H9 (cell line): ENCODE results near the gene SOCS3. TPM values are rescaled to one million over a fixed set of nuclear protein-coding genes. Genes with fewer than 3 reads are reported as not detected.

Experiments
- DNase-seq: peaks from one replicate; pipeline ENCODE4 v3.0.0-alpha.2; 2017
- H2AFZ ChIP-seq: one replicate; pipeline ENCODE4 v1.6.1; 2013; ENCODE audit warnings: mild to moderate bottlenecking, low read length, control low read depth, moderate library complexity
- H2AK5ac ChIP-seq: 2 replicates; pipeline ENCODE4 v1.6.1; 2013; ENCODE audit warnings: low read length, control low read depth, mixed read lengths; ENCODE audit not compliant: insufficient read length
- H2BK120ac ChIP-seq: one replicate; pipeline ENCODE4 v1.6.1; 2013; ENCODE audit warnings: low read depth, mild to moderate bottlenecking, low read length, control low read depth, inconsistent platforms; ENCODE audit not compliant: poor library complexity, severe bottlenecking
- H2BK12ac ChIP-seq: 2 replicates; pipeline ENCODE4 v1.6.1; 2013; ENCODE audit warnings: low read length, control low read depth, mixed read lengths, low read depth; ENCODE audit not compliant: insufficient read length
- H2BK15ac ChIP-seq: 2 replicates; pipeline ENCODE4 v1.6.1; 2013; ENCODE audit warnings: low read depth, low read length, control low read depth
- H2BK20ac ChIP-seq: one replicate; pipeline ENCODE4 v1.6.1; 2013; ENCODE audit warnings: low read depth, mild to moderate bottlenecking, low read length, control low read depth, inconsistent platforms; ENCODE audit not compliant: poor library complexity, severe bottlenecking
- H2BK5ac ChIP-seq: 2 replicates; pipeline ENCODE4 v1.6.1; 2013; ENCODE audit warnings: low read length, control low read depth, mixed read lengths; ENCODE audit not compliant: insufficient read length
- H3K14ac ChIP-seq: 2 replicates; pipeline ENCODE4 v1.6.1; 2013; ENCODE audit warnings: low read length, control low read depth; ENCODE audit not compliant: insufficient read depth
- H3K18ac ChIP-seq: 2 replicates; pipeline ENCODE4 v1.6.1; 2013; ENCODE audit warnings: low read depth, mild to moderate bottlenecking, mixed read lengths, low read length, control low read depth; ENCODE audit not compliant: insufficient read length
- H3K23ac ChIP-seq: 2 replicates; pipeline ENCODE4 v1.6.1; 2013; ENCODE audit warnings: low read length, control low read depth, mixed read lengths, low read depth; ENCODE audit not compliant: insufficient read length
- H3K23me2 ChIP-seq: 2 replicates; pipeline ENCODE4 v1.6.1; 2013; ENCODE audit warnings: low read depth, mild to moderate bottlenecking, mixed read lengths, low read length, control low read depth; ENCODE audit not compliant: insufficient read length, poor library complexity, severe bottlenecking
- H3K27ac ChIP-seq: 2 replicates; pipeline ENCODE4 v1.5.1; 2013; ENCODE audit warnings: low read length, control low read depth, mixed read lengths, low read depth; ENCODE audit not compliant: insufficient read length
- H3K27me3 ChIP-seq: 2 replicates; pipeline ENCODE4 v1.6.1; 2013; ENCODE audit warnings: low read length, control low read depth, inconsistent platforms; ENCODE audit not compliant: insufficient read depth
- H3K4ac ChIP-seq: 2 replicates; pipeline ENCODE4 v1.6.1; 2013; ENCODE audit warnings: low read depth, mild to moderate bottlenecking, control low read depth, inconsistent platforms, low read length, moderate library complexity
- H3K4me1 ChIP-seq: 2 replicates; pipeline ENCODE4 v1.6.1; 2013; ENCODE audit warnings: low read length, control low read depth, inconsistent platforms; ENCODE audit not compliant: insufficient read depth
- H3K4me2 ChIP-seq: 2 replicates; pipeline ENCODE4 v1.6.1; 2013; ENCODE audit warnings: low read length, control low read depth, mixed read lengths; ENCODE audit not compliant: insufficient read length, insufficient read depth
- H3K56ac ChIP-seq: 2 replicates; pipeline ENCODE4 v1.6.1; 2013; ENCODE audit warnings: low read depth, mild to moderate bottlenecking, mixed read lengths, low read length, control low read depth; ENCODE audit not compliant: insufficient read length
- H3K79me1 ChIP-seq: 2 replicates; pipeline ENCODE4 v1.6.1; 2013; ENCODE audit warnings: low read depth, mild to moderate bottlenecking, moderate library complexity, low read length, control low read depth, inconsistent platforms; ENCODE audit not compliant: insufficient read depth, poor library complexity, severe bottlenecking
- H3K79me2 ChIP-seq: 2 replicates; pipeline ENCODE4 v1.6.1; 2013; ENCODE audit warnings: low read length, control low read depth, inconsistent platforms; ENCODE audit not compliant: insufficient read depth
- H3K9ac ChIP-seq: 2 replicates; pipeline ENCODE4 v1.6.1; 2013; ENCODE audit warnings: low read length, control low read depth, mixed read lengths; ENCODE audit not compliant: insufficient read length; ENCODE audit errors: extremely low read depth
- H3K9me3 ChIP-seq: one replicate; pipeline ENCODE4 v1.6.1; 2013; ENCODE audit warnings: low read depth, low read length, inconsistent platforms; ENCODE audit not compliant: control insufficient read depth
- H3T11ph ChIP-seq: one replicate; pipeline ENCODE4 v1.6.1; 2013; ENCODE audit warnings: mild to moderate bottlenecking, low read length, control low read depth, inconsistent platforms
- H4K20me1 ChIP-seq: one replicate; pipeline ENCODE4 v1.6.1; 2013; ENCODE audit not compliant: control insufficient read depth, insufficient read length, insufficient read depth
- H4K5ac ChIP-seq: 2 replicates; pipeline ENCODE4 v1.6.1; 2013; ENCODE audit warnings: low read depth, mild to moderate bottlenecking, mixed read lengths, low read length, control low read depth; ENCODE audit not compliant: insufficient read length
- H4K8ac ChIP-seq: replicated peaks from 2 replicates; pipeline ENCODE4 v1.6.1; 2013; ENCODE audit warnings: low read length, control low read depth, mixed read lengths, low read depth; ENCODE audit not compliant: insufficient read length
- H4K91ac ChIP-seq: 2 replicates; pipeline ENCODE4 v1.6.1; 2013; ENCODE audit warnings: low read depth, mild to moderate bottlenecking, moderate library complexity, mixed read lengths, low read length, control low read depth; ENCODE audit not compliant: insufficient read length
- H3K27ac Mint-ChIP-seq, 3 experiments: 2 replicates in 2 of 3; 3 replicates in 1 of 3; pipeline ENCODE4 v1.8.0; 2020 to 2021; ENCODE audit warnings: mixed read lengths in 3 of 3, mild to moderate bottlenecking in 1 of 3, moderate library complexity in 1 of 3
- H3K27me3 Mint-ChIP-seq: 2 replicates; pipeline ENCODE4 v1.8.0; 2021; ENCODE audit warnings: low read depth, mild to moderate bottlenecking, moderate library complexity, mixed read lengths
- H3K36me3 Mint-ChIP-seq, 3 experiments: 2 replicates in 2 of 3; 3 replicates in 1 of 3; pipeline ENCODE4 v1.8.0; 2020 to 2021; ENCODE audit warnings: low read depth in 3 of 3, mixed read lengths in 3 of 3; ENCODE audit not compliant: insufficient read depth in 1 of 3
- H3K4me1 Mint-ChIP-seq, 2 experiments: 2 replicates each; pipeline ENCODE4 v1.8.0; 2020; ENCODE audit warnings: mixed read lengths in 2 of 2
- H3K4me3 Mint-ChIP-seq, 2 experiments: 2 replicates in 1 of 2; 3 replicates in 1 of 2; pipeline ENCODE4 v1.8.0; 2020 to 2021; ENCODE audit warnings: mild to moderate bottlenecking in 2 of 2, mixed read lengths in 2 of 2, moderate library complexity in 1 of 2
- H3K9me3 Mint-ChIP-seq, 2 experiments: 2 replicates in 1 of 2; 3 replicates in 1 of 2; pipeline ENCODE4 v1.8.0; 2020; ENCODE audit warnings: mild to moderate bottlenecking in 2 of 2, mixed read lengths in 2 of 2, moderate library complexity in 1 of 2
- WGBS: extraction: QIAGEN DNeasy Blood & Tissue Kit; methylation state at CpG from one replicate; pipeline ENCODE4 v1.1.7; 2013; ENCODE audit warnings: missing lambda C conversion rate, low lambda C conversion rate, mixed read lengths; ENCODE audit not compliant: insufficient read length; ENCODE audit errors: extremely low coverage; 5-methylcytosine and 5-hydroxymethylcytosine counted together
- total RNA-seq: library from RNA; stranded (reverse); gene quantifications from 2 replicates; pipeline ENCODE4 v1.2.1, GENCODE V29; 2021
- TF ChIP-seq, protein P1 (sequence below): fragments of 200-600 bp; sonication (generic); conservative IDR thresholded peaks from 3 replicates; pipeline ENCODE4 v1.8.0; 2021; ENCODE audit warnings: antibody characterized with exemption, mild to moderate bottlenecking

The SOCS3 gene
- total RNA-seq, 1 experiment from 2014 or later: 9.5 TPM

DNA sequence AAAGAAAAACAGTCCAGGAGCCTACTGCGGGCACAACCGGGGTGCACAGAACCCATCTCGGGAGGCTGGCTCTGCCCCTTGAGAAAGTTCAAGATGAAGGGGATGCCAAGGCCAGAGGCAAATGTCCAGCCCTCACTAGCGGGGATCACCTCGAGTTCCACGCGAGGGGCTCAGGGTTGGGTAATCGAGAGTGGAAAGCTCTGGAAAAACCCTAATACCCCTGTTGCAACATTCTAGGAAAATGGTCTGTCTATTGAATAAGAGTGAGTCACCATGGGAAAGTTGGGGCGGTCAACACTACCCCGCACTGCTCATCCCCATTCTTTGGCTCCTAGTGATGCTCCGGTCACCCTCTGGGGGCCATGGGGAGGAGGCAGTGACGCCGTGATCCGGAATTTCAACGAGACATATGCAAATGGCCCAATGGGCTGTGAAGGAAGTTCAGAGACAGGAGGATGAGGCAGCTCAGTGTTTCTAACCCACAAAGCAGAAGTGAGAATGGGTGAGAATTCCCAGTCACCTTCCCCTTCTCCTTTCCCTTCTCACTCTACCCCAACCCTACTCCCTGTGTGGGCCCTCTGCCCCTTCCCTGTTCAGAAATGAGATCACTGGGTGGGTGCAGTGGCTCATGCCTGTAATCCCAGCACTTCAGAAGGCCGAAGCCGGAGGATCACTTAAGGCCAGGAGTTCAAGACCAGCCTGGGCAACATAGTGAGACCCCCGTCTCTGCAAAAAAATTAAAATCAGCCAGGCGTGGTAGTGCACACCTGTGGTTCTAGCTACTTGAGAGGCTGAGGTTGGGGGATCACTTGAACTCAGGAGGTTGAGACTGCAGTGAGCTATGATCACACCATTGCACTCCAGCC lies 22.4 kb downstream of the SOCS3 start:
- H3K9me3 ChIP-seq: no peaks in the 10 kb centered on the region
- TF ChIP-seq, protein P1, sequence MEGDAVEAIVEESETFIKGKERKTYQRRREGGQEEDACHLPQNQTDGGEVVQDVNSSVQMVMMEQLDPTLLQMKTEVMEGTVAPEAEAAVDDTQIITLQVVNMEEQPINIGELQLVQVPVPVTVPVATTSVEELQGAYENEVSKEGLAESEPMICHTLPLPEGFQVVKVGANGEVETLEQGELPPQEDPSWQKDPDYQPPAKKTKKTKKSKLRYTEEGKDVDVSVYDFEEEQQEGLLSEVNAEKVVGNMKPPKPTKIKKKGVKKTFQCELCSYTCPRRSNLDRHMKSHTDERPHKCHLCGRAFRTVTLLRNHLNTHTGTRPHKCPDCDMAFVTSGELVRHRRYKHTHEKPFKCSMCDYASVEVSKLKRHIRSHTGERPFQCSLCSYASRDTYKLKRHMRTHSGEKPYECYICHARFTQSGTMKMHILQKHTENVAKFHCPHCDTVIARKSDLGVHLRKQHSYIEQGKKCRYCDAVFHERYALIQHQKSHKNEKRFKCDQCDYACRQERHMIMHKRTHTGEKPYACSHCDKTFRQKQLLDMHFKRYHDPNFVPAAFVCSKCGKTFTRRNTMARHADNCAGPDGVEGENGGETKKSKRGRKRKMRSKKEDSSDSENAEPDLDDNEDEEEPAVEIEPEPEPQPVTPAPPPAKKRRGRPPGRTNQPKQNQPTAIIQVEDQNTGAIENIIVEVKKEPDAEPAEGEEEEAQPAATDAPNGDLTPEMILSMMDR: no peak
- no peak overlapping the region for H2BK5ac ChIP-seq
- Mint-ChIP-seq H3K27me3 (peaks cover 21% of the 10 kb centered on the region), H3K36me3 (no peaks in the 10 kb centered on the region), H3K4me3 (no peak overlapping the region), H3K27ac (no peak overlapping the region; a peak in 1 of 7 replicates), H3K9me3 (no peaks in the 10 kb centered on the region), H3K4me1 (peaks cover 9 to 14% of the 10 kb centered on the region in 2 experiments)
- H2AK5ac ChIP-seq: no peak overlapping the region
- H2BK20ac ChIP-seq: no peak overlapping the region
- no peak overlapping the region for H3K9ac ChIP-seq
- no peak overlapping the region for H4K91ac ChIP-seq
- peak; percentile 36 for DNase-seq
- no peak overlapping the region for H2AFZ ChIP-seq
- no peak overlapping the region for H3T11ph ChIP-seq
- H3K23ac ChIP-seq: no peak overlapping the region
- no peak overlapping the region for H3K56ac ChIP-seq
- no peak overlapping the region; the same call in 1 of the 2 replicates for H3K14ac ChIP-seq
- no peak overlapping the region for H3K4ac ChIP-seq
- no peak overlapping the region for H2BK120ac ChIP-seq
- no peak overlapping the region for H3K18ac ChIP-seq
- no CpG with 5 or more reads among the region's 19 CpGs for WGBS
- H2BK12ac ChIP-seq: no peak overlapping the region
- 0 out of 2 replicates have a peak, but pooled peaks cover 4% of the 10 kb centered on the region for H3K4me1 ChIP-seq
- H3K27me3 ChIP-seq: no peaks in the 10 kb centered on the region
- no peak overlapping the region for H3K4me2 ChIP-seq
- H3K79me2 ChIP-seq: no peaks in the 10 kb centered on the region
- no peak overlapping the region for H2BK15ac ChIP-seq
- no peak overlapping the region for H4K5ac ChIP-seq
- H3K79me1 ChIP-seq: no peaks in the 10 kb centered on the region
- no peaks in the 10 kb centered on the region for H4K20me1 ChIP-seq
- H3K27ac ChIP-seq: no peak overlapping the region
- H4K8ac ChIP-seq: no peak overlapping the region
- no peaks in the 10 kb centered on the region for H3K23me2 ChIP-seq
